ENCODE measurements around the gene FKRP. TPM values are rescaled to one million over a fixed set of nuclear protein-coding genes. Genes with fewer than 3 reads are reported as not detected.
"Not testable (repeated sequence)": the region's sequence is repeated elsewhere in the genome, so short reads cannot be mapped to it uniquely, and the experiment has no call there.

Gene FKRP
- total and polyA plus RNA-seq, 11 donors = 13.9 to 25.1 (median 19.8) TPM

GRCh38 chr19:46710687-46711086, 35.2 kb upstream of the FKRP start:
- Histone ChIP-seq H3K9me3 (no peaks in the 10 kb centered on the region), H3K36me3 (peaks cover 0 to 69% (median 55%) of the 10 kb centered on the region in 9 donors), H3K4me1 (peaks cover 0 to 29% (median 11%) of the 10 kb centered on the region in 12 donors), H3K27me3 (no peaks in the 10 kb centered on the region), H3K27ac (no peak overlapping the region), H3K4me3 (no peak overlapping the region)
- DNase-seq (no peak), ATAC-seq (no peak)
- intact Hi-C loops (cut with DNase I) = loop anchor here in 1 of 10 donors (5.0 kb wide), 1 partner anchor 37 kb away; the partner anchor contains the start of genes FKRP and STRN4
- TF ChIP-seq, protein P1, sequence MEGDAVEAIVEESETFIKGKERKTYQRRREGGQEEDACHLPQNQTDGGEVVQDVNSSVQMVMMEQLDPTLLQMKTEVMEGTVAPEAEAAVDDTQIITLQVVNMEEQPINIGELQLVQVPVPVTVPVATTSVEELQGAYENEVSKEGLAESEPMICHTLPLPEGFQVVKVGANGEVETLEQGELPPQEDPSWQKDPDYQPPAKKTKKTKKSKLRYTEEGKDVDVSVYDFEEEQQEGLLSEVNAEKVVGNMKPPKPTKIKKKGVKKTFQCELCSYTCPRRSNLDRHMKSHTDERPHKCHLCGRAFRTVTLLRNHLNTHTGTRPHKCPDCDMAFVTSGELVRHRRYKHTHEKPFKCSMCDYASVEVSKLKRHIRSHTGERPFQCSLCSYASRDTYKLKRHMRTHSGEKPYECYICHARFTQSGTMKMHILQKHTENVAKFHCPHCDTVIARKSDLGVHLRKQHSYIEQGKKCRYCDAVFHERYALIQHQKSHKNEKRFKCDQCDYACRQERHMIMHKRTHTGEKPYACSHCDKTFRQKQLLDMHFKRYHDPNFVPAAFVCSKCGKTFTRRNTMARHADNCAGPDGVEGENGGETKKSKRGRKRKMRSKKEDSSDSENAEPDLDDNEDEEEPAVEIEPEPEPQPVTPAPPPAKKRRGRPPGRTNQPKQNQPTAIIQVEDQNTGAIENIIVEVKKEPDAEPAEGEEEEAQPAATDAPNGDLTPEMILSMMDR (IDR thresholded peaks at IDR 0.05) = no peak
- TF ChIP-seq POLR2A (IDR thresholded peaks at IDR 0.05) = no peak
- 81 to 84% (median 81%) methylated on average over 25 of the region's 25 CpGs for WGBS, 4 donors

DNA sequence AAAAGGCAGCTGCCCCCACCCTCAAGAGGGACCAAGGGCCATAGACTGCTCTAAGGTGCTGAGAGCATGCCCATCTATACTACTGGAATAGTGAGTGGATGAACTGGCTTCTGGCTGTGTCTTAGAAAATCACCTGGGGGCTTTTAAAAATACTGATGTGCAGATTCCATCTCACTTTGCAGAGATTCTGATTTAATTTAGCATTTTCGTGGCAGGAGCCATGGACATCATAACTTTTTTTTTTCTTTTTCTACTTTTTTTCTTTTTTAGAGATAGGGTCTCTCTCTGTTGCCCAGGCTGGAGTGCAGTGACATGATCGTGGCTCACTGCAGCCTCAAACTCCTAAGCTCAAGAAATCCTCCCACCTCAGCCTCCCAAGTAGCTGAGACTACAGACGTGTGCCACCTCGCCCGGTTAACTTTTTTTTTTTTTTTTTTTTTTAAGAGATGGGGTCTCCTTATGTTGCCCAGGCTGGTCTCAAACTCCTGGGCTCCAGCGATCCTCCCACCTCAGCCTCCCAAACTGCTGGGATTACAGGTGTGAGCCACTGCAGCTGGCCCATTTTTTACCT, 33.0 kb upstream of the FKRP start:
- peaks cover 0 to 44% (median 21%) of the 10 kb centered on the region in 12 donors for H3K4me1 ChIP-seq

DNA sequence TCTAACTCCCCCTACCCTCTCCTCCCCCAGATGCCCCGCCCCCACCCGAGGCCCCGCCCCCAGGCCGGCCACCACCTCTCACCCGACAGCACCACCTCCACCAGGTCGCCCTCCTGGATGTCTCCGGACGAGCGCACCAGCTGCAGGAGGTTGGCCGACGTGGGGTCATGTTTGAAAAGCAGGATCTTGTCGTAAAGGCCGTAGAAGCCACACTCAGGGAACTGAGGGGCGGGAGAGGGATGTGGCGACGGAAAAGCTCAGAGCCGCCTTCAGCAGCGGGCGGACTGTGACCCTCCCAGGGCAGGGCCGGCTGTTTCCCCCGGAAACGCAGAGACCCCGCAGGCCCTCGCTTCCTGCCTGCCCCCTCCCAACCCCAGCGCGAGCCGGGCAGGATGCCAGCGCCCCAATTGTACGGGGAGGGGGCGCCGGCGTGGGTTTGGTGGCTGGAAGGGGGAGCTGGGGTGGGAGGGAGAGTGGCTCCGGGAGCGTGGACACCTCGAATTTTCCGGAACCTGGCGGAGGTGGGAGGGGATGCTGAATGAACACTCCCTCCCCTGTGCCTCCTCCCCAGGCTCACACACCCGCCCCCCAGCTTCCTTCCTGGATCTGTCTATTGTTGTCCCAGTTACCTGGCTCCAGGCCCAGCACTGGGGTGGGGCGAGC, 31.9 kb upstream of the FKRP start:
- Histone ChIP-seq H3K4me3 (peak overlapping the region; percentile 32 to 89 (median 77)), H3K4me1 (peaks cover 0 to 53% (median 27%) of the 10 kb centered on the region in 12 donors), H3K27me3 (no peaks in the 10 kb centered on the region), H3K36me3 (peaks cover 0 to 38% (median 24%) of the 10 kb centered on the region in 9 donors), H3K9me3 (no peaks in the 10 kb centered on the region), H3K27ac (peak overlapping the region; percentile 66 to 96 (median 90))
- WGBS, 4 donors = 0 to 1% (median 1%) methylated on average over 22 to 39 of the region's 39 CpGs
- ATAC-seq (peak; percentile 63 to 79 (median 72)), DNase-seq (peak; percentile 93 to 96 (median 94))
- TF ChIP-seq POLR2A (IDR thresholded peaks at IDR 0.05) = no peak
- TF ChIP-seq, protein P1 (IDR thresholded peaks at IDR 0.05) = no peak
- intact Hi-C loops (cut with DNase I) = loop anchor here in 2 of 10 donors (1.0 to 5.0 kb wide), 3 partner anchors 14 to 33 kb away; partner anchors contain the start of genes FKRP (in 1 of the 2) and STRN4 (in 1 of the 2)

More for the DNA sequence above, 33.0 kb upstream of the FKRP start:
- intact Hi-C loops (cut with DNase I) = loop anchor here in 1 of 10 donors (5.0 kb wide), 1 partner anchor 34 kb away; the partner anchor contains the start of genes FKRP and STRN4
- Histone ChIP-seq H3K4me3 (peak overlapping the region in 2 of 12 donors; percentile 71 to 85), H3K36me3 (peaks cover 0 to 48% (median 33%) of the 10 kb centered on the region in 9 donors), H3K27ac (peak overlapping the region in 11 of 12 donors; percentile 82 to 96 (median 91))
- DNase-seq = peak in 1 of 5 donors; percentile 12
- not testable (repeated sequence) for H3K9me3 ChIP-seq, ATAC-seq, H3K27me3 ChIP-seq
- WGBS, 4 donors = 78 to 82% (median 80%) methylated on average over 6 of the region's 6 CpGs

GRCh38 chr19:46714444-46715106, 31.3 kb upstream of the FKRP start:
- intact Hi-C loops (cut with DNase I) = loop anchor here in 2 of 10 donors (1.0 to 5.0 kb wide), 3 partner anchors 14 to 33 kb away; partner anchors contain the start of genes FKRP (in 1 of the 2) and STRN4 (in 1 of the 2)
- DNase-seq = no peak
- TF ChIP-seq, protein P1 (IDR thresholded peaks at IDR 0.05) = no peak
- peak in 1 of 2 donors; percentile 11 for TF ChIP-seq POLR2A (IDR thresholded peaks at IDR 0.05)
- peak overlapping the region; percentile 14 to 89 (median 77) for H3K4me3 ChIP-seq
- no peaks in the 10 kb centered on the region for H3K27me3 ChIP-seq
- H3K9me3 ChIP-seq = no peaks in the 10 kb centered on the region
- H3K4me1 ChIP-seq = peaks cover 0 to 53% (median 28%) of the 10 kb centered on the region in 12 donors
- ATAC-seq = no peak
- peaks cover 0 to 32% (median 17%) of the 10 kb centered on the region in 9 donors for H3K36me3 ChIP-seq
- 6 to 13% (median 7%) methylated on average over 9 to 12 of the region's 12 CpGs for WGBS, 4 donors
- peak overlapping the region; percentile 66 to 96 (median 90) for H3K27ac ChIP-seq

All from heart left ventricle (tissue), 16 donors.